GM19240 (cell line): ENCODE data around the gene PET100.

Experiments used
- DNase-seq: peaks from one replicate; pipeline ENCODE4 v3.0.0; 2011; ENCODE audit warnings: low spot score; ENCODE audit not compliant: insufficient read length

The PET100 gene

GRCh38 chr19:7612282-7613274 is 17.0 kb upstream of the PET100 start:
- DNase-seq, result no peak

DNA sequence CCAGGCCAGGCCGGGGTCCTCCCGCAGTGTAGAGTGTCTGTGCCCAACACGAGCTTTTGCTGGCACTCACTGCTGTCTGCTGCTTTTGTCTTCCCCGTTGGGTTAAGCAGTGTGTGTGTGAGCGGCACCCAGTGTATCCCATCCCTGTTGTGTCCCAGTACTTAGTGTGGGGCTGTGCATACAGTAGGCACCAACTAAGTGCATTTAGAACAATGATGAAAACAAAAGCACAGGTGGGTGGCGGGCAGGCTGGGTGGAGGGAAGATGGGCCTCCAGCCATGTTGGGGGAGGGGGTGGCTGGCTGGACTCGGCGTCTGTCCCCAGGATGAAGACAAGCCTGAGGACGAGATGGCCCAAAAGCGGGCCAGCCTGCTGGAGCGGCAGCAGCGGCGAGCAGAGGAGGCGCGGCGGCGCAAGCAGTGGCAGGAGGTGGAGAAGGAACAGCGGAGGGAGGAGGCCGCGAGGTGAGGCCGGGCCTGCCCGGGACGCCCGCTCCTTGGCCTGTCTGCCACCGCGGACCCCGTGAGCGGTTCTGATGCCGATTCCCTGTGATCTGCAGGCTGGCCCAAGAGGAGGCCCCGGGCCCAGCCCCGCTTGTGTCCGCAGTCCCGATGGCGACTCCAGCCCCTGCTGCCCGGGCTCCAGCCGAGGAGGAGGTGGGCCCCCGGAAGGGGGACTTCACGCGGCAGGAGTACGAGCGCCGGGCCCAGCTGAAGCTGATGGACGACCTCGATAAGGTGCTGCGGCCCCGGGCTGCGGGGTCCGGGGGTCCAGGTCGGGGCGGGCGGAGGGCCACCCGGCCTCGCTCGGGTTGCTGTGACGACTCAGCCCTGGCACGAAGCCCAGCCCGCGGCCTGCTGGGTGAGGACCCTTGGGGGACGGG is 14.5 kb upstream of the PET100 start:
- no peak for DNase-seq

DNA sequence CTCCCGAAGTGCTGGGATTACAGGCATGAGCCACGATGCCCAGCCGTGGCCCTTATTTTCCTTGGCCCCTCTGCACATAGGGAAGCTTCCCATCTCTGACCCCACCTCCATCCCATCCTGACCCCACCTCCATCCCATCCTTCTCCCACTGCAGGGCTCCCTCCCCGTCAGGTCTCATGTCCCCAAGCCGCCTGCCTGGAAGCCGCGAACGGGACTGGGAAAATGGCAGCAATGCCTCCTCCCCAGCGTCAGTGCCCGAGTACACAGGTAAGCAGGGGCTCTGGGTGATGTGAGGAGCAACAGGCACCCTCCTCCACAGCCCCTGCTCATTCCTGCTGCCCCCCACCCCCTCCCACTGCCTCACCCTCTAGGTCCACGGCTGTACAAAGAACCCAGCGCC is 12.4 kb upstream of the PET100 start:
- no peak for DNase-seq

- no peak for DNase-seq
These were observed 11.9 kb upstream of the PET100 start for GRCh38 chr19:7617735-7618134.

GRCh38 chr19:7618348-7618747 is 11.2 kb upstream of the PET100 start:
- no peak for DNase-seq

DNA sequence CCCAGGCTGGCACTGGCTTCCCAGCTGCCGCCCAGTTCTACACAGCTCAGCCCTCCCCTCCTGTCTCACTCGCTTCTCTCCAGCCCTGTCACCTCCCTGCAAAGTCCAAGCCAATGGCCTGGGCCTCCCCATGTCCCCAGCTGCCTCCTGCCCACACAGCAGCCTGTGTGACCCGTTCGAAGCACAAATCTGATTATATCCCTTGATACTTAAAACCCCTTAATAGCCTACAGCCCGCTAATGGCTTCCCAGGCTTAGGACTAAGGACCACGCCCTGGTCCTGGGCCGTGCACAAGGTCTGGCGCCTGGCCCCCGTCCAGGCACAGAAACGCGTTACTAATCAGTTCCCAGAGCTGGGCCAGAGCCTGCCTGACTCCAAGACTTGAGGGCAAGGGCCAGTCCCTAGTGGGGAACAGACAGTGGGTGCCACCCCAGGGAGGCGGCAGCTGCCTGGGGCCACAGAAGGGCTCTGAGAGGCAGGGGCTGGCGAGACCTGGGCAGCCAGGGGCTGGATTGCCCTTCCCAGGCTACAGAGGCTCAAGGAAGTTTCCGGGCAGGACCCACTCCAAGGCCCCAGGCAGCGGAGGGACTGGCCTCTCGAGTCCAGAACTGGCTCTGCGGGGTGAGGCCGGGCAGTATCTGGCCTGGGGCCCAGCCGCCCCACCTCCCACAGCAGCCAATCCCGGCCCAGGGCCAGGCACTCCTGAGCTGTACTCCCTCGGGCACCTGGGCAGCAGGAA is 10.7 kb upstream of the PET100 start:
- DNase-seq, result no peak

- DNase-seq, result no peak
These were observed 9.7 kb upstream of the PET100 start for GRCh38 chr19:7619671-7620441.

DNA sequence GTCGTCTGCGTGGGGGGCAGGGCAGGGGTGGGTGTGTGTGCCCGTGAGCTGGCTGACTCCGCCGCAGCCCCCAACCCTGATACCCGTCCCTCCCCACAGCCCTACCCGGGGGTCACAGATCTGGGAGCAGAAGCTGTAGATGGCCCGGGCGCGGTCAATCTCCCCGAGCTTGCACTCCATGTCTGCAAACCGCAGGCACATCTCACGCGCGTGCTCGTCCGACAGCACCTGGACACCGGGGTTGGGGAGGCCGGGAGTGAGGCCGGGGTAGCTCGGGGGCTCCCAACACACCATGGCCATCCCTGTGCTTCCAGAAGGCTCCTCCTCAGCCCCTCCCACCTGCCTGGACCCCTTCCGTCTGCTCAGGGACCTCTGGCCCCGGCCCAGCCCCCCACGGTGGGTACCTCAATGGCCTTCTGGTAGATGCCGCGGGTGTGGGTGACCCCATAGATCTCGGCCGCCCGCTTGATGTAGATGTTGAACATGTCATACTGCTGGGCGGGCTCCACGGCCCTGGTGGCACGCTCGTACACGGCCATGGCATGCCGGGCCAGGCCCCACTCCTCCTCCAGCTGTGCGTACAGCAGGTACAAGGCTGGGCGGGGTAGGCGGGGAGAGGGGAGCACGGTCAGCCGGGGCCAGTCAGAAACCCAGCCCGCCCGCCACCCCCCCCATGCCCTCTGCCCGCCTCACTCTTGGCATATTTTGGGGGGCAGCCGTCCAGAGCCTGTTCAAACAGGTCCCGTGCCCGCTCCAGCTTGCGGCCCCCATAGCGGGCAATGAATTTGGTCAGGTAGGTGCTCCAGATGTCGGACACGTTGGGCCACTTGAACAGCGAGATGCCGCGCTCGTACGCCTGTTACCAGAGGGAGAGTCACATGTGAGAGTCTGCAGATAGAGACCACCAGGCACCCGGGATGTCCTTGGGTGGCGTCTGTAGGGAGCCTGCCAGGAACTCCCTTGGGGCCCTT is 8.9 kb upstream of the PET100 start:
- no peak for DNase-seq

GRCh38 chr19:7622933-7623685 is 6.5 kb upstream of the PET100 start:
- no peak for DNase-seq

- no peak for DNase-seq
These were observed 5.6 kb upstream of the PET100 start for GRCh38 chr19:7623725-7624603.

DNA sequence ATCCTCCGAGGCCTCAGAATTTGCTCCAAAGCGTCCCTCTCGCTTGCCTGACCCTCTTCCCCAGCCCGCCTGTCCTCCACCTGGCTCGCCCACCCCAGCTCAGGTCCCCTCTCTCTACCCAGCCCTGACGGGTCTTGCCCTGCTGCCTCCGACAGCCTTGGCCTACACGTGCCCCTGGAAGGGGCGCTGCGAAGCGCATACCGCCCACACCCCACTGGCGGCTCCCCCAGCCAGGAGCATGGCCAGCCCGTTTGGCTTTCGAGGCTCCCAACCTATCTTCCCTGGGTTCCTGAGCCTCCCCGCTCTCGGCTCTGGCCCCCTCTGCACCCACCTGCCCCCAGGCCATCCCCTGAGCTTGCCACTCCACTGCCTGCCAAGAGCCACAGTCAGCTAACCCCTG is 4.8 kb upstream of the PET100 start:
- no peak for DNase-seq

GRCh38 chr19:7625763-7626372 is 3.7 kb upstream of the PET100 start:
- no peak for DNase-seq

- no peak for DNase-seq
These were observed 2.4 kb upstream of the PET100 start for GRCh38 chr19:7627166-7627565.

DNA sequence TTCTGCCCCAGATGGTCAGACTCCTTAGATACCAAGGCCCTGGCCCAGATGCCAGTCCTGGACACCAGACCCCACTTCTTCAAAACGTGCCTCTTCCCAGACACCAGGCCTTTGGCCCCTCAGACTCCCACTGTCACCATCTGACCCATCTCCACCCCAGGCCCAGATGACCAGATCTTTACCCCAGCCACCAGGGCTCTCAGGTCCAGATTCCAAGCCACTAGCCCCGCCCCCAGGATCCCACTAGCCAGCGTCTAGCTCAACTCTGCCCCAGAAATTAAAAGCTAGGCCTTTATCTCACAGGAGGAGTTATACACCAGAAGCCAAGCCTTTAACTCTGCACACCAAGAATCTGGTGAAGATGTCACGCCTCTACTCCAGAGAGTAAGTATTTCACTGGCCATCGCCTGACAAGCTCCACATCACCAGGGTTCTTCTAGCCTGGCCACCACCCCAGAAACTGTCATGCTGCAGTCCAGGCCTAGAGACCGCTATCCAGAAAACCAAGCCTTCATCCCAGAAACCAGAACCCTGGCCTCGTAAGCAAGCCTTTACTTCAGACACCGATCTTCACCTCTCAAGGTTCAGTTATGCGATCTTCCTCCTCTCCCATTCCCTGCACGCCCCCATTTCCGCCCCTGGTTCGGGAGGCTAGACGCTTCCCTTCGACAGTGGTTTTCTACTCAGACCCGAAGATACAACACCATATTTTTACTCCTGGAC is 843 bp upstream of the PET100 start:
- DNase-seq, result no peak

DNA sequence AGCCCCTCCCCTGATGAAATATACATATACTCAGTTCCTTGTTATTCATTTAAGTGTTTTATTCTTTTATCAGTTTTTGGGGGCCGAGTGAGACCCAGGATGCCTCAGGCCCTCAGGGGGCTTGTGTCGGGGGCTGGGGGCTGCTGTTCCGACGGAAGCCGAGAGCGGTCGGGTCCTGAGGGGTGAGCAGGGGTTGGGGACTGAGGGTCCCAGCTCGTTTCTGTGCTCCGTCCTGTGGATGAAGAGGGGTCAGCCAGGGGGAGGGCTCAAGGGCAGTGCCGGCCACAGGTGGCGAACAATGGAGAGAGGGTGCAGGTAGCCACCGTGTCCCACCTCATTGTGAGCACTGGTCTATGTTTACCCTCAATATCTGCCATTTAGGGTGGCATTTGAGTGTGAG is 2.0 kb downstream of the PET100 start:
- no peak for DNase-seq

- no peak for DNase-seq
These were observed 3.0 kb downstream of the PET100 start for GRCh38 chr19:7632340-7633203.
